GM13977 (cell line): ENCODE data around the gene FOCAD.

Experiments used
- DNase-seq: peaks from one replicate; pipeline ENCODE4 v3.0.0; 2012; ENCODE audit warnings: low spot score
- CTCF ChIP-seq: IDR thresholded peaks from 2 replicates; pipeline ENCODE4 v1.5.1; 2012; ENCODE audit warnings: mild to moderate bottlenecking, control low read depth; ENCODE audit not compliant: insufficient read depth; ENCODE audit errors: extremely low read depth, missing control alignments
- in situ Hi-C: fragments of 300-500 bp; cut with MboI; formaldehyde crosslinking; loops from one replicate; pipeline ENCODE4 v1.12.0; 2022; ENCODE audit warnings: low sequenced_read_pairs, low pct_unique_long_range_greater_than_20kb, mixed read lengths, inconsistent platforms; ENCODE audit not compliant: unreplicated experiment

Gene FOCAD

GRCh38 chr9:20754556-20754955 lies 70.5 kb downstream of the FOCAD start:
- no peak for DNase-seq
- TF ChIP-seq CTCF: no peak
- in situ Hi-C loops: no loop called here

GRCh38 chr9:20760246-20760891 lies 76.3 kb downstream of the FOCAD start:
- TF ChIP-seq CTCF: no peak
- in situ Hi-C loops: no loop called here
- DNase-seq: no peak

GRCh38 chr9:20770947-20771346 lies 86.9 kb downstream of the FOCAD start:
- DNase-seq: no peak
- no peak for TF ChIP-seq CTCF
- in situ Hi-C loops: no loop called here

- TF ChIP-seq CTCF: no peak
- DNase-seq: no peak
- in situ Hi-C loops: no loop called here
These were observed 87.7 kb downstream of the FOCAD start for GRCh38 chr9:20771729-20772128.

- in situ Hi-C loops: no loop called here
- no peak for DNase-seq
- no peak for TF ChIP-seq CTCF
These were observed 91.6 kb downstream of the FOCAD start for GRCh38 chr9:20775683-20776082.

- in situ Hi-C loops: no loop called here
- DNase-seq: no peak
- no peak for TF ChIP-seq CTCF
These were observed 97.0 kb downstream of the FOCAD start for GRCh38 chr9:20781092-20781491.
